HG03378 (cell line): ENCODE measurements around the gene NXPH3.

Source experiments
- ATAC-seq: cut with Tn5 transposase; IDR thresholded peaks from one replicate; pipeline ENCODE4 v1.9.1; 2021; ENCODE audit warnings: mild to moderate bottlenecking, moderate library complexity; ENCODE audit not compliant: unreplicated experiment

NXPH3 gene

GRCh38 chr17:49588726-49589576, 13.3 kb downstream of the NXPH3 start:
- ATAC-seq: no peak

GRCh38 chr17:49589577-49589927, 13.9 kb downstream of the NXPH3 start:
- no peak for ATAC-seq

GRCh38 chr17:49590874-49591273, 15.2 kb downstream of the NXPH3 start:
- ATAC-seq: no peak

GRCh38 chr17:49592263-49592662, 16.6 kb downstream of the NXPH3 start:
- no peak for ATAC-seq

- ATAC-seq: no peak
Measured at GRCh38 chr17:49595328-49595727, 19.7 kb downstream of the NXPH3 start.

- ATAC-seq: no peak
Measured at GRCh38 chr17:49595980-49596379, 20.3 kb downstream of the NXPH3 start.

- no peak for ATAC-seq
Measured at GRCh38 chr17:49596613-49597244, 21.1 kb downstream of the NXPH3 start.

GRCh38 chr17:49597436-49597835, 21.8 kb downstream of the NXPH3 start:
- ATAC-seq: no peak

GRCh38 chr17:49597928-49598655, 22.4 kb downstream of the NXPH3 start:
- ATAC-seq: no peak

- no peak for ATAC-seq
Measured at GRCh38 chr17:49598918-49599317, 23.2 kb downstream of the NXPH3 start.

GRCh38 chr17:49600949-49601348, 25.3 kb downstream of the NXPH3 start:
- ATAC-seq: no peak

- no peak for ATAC-seq
Measured at GRCh38 chr17:49602783-49603182, 27.1 kb downstream of the NXPH3 start.

GRCh38 chr17:49603238-49603637, 27.6 kb downstream of the NXPH3 start:
- ATAC-seq: no peak

- ATAC-seq: no peak
Measured at GRCh38 chr17:49603720-49604119, 28.0 kb downstream of the NXPH3 start.

- ATAC-seq: no peak
Measured at GRCh38 chr17:49604314-49604869, 28.7 kb downstream of the NXPH3 start.

GRCh38 chr17:49610883-49611584, 35.4 kb downstream of the NXPH3 start:
- ATAC-seq: no peak

GRCh38 chr17:49612726-49613125, 37.1 kb downstream of the NXPH3 start:
- no peak for ATAC-seq

GRCh38 chr17:49613182-49613800, 37.6 kb downstream of the NXPH3 start:
- no peak for ATAC-seq

- ATAC-seq: no peak
Measured at GRCh38 chr17:49616086-49616485, 40.4 kb downstream of the NXPH3 start.

- no peak for ATAC-seq
Measured at GRCh38 chr17:49616601-49617131, 41.0 kb downstream of the NXPH3 start.
